ENCODE measurements around the gene KRTCAP2. TPM values are rescaled to one million over a fixed set of nuclear protein-coding genes. Genes with fewer than 3 reads are reported as not detected.

The KRTCAP2 gene
- total RNA-seq, result 68.0 and 136 TPM in 2 replicates

DNA sequence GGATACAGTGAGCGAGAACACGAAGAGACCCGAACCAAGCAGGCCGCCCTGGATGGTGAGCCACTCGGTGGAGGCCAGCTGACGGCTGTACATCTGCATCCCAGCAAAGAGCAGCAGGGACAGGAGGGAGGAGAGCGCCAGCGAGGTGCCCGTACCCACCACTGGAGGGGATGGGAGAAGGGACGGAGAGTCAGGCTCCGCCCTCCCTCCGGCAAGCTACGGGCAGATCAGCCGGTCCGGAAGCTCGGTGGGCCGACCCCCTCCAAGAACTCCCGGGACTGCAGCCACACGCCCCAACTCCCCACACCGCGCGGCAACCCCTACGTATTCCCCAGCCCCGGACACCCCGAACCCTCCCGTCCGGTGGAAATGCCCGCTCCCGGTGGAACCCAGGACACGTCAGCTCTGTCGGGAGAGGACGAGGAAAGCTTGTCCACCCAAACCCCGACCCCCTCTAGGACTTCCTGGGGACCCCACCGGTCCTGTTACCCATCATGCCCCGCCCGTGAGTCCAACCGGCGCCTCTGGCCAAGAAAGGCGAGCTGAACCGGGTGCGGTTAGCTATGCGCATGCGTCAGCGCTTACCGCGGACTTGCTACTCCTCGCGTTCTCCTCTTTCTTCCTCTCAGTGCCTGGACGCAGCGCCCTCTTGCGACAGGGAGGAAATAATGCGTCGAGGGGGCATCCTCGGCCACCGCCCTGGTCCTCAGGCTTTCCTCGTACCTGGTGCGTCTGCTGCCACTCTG lies at the start of gene KRTCAP2:
Gene KRTCAP2 (minus strand): TSS at position 573 of the 746 bp plus-strand sequence. CDS start 80 bp downstream, at position 493.

DNA sequence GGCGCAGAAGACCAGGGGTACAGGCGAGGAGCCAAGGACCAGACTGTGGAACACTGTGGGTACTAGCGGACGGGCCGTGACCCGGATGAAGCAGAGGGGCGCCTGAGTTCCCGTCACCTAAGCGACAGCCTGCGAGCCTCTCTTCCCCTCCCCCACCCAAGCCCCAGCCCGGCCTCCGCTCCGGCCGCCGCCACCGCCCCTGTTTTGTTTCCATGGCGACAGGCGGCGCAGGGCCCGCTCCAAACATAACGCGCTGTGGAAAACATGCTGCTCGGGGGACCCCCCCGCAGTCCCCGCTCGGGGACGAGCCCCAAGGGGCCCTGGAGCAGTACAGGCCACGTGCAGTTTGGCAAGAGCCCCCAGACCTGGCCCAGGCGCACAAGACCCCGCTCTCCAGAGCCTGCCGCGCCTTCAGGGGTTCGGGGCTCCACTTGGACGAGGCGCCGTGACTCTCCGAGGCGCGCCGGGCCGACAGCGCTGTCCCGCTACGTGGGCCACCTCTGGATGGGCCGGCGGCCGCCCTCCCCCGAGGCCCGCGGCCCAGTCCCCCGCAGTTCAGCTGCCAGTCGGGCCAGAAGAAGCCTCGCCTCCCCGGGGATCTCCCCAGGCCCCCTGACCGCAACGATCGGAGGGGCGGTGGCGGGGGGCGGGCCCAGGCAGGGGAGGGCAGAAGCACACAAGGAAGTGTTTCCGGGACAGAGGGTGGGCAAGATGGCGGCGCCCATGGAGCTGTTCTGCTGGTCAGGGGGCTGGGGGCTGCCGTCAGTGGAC lies 35.6 kb upstream of the KRTCAP2 start, which contains the start of gene MTX1:
Gene MTX1 (plus strand): TSS at position 155 of the 771 bp plus-strand sequence. CDS start 110 bp downstream, at position 265.

DNA sequence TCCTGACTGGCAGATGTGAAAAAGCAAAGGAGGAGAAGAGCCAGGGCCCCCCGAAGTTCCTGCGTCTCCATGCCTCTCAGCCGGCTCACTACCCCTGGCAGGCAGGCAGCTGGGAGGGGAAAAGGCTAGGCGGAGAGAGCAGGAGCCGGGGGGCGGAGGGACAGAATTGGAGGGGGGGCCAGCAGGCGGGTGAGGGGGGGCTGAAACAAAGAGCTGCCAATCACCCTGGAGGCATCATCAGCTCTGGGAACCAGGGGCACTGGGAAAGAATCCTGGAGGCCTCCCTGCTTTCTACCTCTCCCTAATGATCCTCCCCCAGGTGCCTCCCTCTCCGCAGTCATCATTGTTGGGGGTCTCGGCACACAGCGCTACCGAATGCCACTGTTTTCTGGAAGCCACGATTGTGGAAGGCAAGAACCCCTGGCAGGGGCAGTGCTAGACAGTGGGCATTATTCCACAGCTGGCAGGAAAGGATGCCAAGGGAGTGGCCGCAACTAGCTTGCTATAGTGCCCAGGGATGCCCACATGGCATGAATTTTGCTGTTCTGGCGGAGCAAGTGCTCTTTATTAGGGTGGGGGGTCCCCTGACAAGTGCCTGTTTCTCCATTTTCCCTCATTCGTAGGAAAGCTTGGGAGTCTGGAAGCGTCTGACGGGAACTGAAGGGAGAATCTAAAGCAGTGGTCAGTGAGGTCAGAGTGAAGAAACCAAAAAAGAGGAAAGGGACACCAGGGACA lies 34.9 kb upstream of the KRTCAP2 start, which contains the start of gene THBS3:
Gene THBS3 (minus strand): TSS at position 92 of the 735 bp plus-strand sequence. CDS start 21 bp downstream, at position 71.

DNA sequence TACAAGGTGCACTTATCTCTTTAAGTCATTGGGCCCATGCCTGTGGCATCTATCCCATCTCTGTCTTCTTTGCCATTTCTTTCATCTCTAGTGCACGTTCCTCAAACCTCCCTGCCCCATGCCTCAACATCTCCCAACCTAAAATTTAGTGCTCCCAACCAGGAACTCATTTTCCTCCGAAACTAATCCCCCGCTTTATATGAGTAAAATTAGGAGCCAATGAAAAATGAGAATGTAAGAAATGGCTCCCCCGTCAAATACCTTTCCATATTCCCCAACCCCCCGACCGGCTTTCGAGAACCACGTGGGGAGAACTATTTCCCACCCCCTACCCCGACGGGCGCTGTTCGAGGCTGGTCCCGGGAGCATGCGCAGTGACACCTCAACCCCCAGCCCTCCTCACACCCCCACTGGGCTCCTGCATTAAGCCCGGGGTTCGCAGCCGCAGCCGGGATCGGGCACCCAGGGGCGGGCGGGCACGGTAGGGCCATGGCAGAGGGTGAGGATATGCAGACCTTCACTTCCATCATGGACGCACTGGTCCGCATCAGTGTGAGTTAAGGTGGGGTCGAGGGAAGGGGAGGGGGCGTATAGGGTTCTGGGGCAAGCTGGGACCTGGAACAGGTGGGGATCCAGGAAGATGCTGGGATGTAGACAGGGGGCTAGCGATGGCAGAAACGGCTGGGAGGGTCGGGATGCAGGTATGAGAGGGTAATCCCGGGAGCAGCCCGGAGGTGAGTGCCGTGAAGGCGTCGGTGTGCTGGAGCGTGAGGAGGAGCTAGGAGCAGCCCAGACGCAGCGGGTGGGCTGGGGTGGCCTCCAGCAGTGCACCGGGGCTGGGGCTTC lies 597 bp upstream of the KRTCAP2 start, which contains the start of gene TRIM46:
Gene TRIM46 (plus strand): TSS at position 372 of the 846 bp plus-strand sequence. CDS start 118 bp downstream, at position 490.

DNA sequence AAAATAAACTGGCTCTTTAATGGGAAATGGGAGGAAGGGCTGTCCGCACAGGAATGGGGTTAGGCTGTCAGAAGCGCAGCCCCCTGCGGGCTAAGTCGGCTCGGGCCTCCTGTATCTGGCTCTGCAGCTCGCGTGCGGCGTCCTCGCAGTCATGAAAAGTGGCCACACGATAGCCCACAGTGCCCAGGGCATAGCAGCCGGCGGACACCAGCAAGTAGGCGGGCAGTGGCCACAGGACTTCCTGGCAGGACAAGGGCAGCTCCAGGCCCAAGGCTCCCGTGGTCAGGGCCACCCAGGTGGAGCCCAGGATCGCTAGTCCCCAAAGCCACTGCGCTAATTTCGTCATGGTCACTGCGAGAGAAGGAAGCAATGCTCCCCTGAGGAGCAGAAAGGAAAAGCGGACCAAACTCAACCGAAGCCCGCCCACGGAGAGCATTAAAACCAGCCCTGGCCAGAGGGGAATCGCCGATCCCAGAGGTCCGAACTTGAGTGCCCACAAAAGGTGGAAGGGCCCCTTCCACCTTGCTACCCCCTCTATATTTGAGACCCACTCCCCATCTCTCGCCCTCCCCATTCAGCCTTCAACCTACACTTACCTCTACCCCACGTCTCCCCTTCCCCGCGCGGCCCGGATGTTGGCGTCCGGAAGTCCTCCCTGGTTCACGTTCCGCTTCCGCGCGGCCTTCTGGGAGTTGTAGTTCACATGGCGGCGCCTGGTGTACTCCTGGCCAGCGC lies 33.0 kb downstream of the KRTCAP2 start, which contains the start of gene DPM3:
Gene DPM3 (minus strand): TSS at position 637 of the 735 bp plus-strand sequence. CDS start 291 bp downstream, at position 346.

DNA sequence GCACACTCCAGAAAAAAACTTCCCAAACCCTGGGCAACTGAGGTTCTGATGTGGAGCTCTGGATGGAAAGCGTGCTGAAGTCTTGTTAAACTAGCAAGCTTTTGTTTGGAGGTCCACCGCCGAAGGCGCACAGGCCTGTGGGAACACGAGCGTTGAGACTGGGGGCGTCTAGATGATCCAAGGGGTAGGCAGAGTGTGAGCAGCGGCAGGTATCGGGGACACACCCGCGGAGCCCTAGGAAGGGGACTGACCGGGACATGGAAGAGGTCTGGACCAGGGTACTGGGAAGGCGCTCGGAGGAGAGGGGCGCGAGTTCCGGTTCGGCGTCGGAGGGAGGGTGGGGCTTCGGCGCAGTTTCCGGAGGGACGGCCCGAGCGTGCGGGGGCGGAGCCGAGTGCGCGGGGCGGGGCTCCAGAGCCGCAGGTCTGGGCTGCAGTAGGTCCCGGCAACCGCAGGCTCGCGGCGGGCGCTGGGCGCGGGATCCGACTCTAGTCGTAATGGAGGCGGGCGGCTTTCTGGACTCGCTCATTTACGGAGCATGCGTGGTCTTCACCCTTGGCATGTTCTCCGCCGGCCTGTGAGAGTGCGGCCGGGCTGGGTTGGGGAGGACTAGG lies 37.6 kb downstream of the KRTCAP2 start, which contains the start of gene SLC50A1:
Gene SLC50A1 (plus strand): TSS at position 438 of the 614 bp plus-strand sequence. CDS start 60 bp downstream, at position 498.

DNA sequence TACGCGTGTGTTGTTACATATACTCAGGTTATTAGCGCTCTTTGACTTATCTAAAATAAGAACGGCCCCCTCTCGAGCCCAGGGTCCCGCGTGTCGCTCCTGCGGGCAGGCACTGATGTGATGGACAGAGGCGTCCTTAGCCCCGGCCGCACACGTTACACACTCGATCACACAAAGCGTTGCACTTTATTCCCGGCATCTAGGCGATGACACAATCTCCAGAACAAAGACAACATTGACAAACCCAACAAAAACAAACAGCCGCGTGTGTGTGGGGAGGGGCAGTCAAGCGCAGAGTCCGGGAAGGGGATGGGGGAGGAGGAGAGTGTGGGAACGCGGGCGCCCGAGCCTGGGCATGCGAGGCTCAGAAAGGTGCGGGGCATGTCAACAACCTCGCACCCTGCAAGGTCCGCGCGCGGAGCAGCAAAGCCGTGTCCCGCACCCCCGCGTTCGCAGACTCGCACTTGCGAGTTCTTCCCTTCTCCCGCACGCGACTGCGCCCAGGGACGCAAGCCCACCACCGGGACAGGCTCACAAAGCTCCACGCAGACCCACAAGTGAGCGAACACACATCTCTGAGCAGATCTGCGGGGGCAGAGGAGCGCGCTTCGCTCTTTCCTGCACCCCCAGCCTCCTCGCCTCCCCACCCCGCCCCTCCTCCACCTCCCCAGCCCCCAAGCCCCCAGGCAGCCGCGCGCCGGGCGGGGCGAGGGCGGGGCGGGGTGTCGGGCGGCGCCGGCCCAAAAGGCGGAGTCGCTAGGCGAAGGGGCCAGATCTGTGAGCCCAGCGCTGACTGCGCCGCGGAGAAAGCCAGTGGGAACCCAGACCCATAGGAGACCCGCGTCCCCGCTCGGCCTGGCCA lies 45.8 kb downstream of the KRTCAP2 start, which contains the start of gene EFNA1:
Gene EFNA1 (plus strand): TSS at position 772 of the 862 bp plus-strand sequence. CDS start 102 bp downstream, outside the sequence.

Other genes with a start within 250 kb of the KRTCAP2 start
- 4.2 and 4.4 TPM in 2 replicates for gene PMVK, start 236.6 kb downstream of the KRTCAP2 start, total RNA-seq
- 87.2 and 138 TPM in 2 replicates for gene PBXIP1, start 217.2 kb downstream of the KRTCAP2 start, total RNA-seq
- gene PYGO2, start 211.5 kb downstream of the KRTCAP2 start, total RNA-seq, result 5.9 and 9.4 TPM in 2 replicates
- 249 and 465 TPM in 2 replicates for gene SHC1, start 202.6 kb downstream of the KRTCAP2 start, total RNA-seq
- gene CKS1B, start 198.6 kb downstream of the KRTCAP2 start, total RNA-seq, result 30.3 and 48.5 TPM in 2 replicates
- gene FLAD1, start 190.0 kb downstream of the KRTCAP2 start, total RNA-seq, result 15.1 and 18.9 TPM in 2 replicates
- not detected in 2 replicates for gene LENEP, start 179.7 kb downstream of the KRTCAP2 start, total RNA-seq
- gene ZBTB7B, start 170.5 kb downstream of the KRTCAP2 start, total RNA-seq, result 16.0 and 19.7 TPM in 2 replicates
- not detected in 2 replicates for gene DCST2, start 139.5 kb downstream of the KRTCAP2 start, total RNA-seq
- gene DCST1, start 139.5 kb downstream of the KRTCAP2 start, total RNA-seq, result not detected in 2 replicates
- 61.5 and 108 TPM in 2 replicates for gene ADAM15, start 122.0 kb downstream of the KRTCAP2 start, total RNA-seq
- 4.8 and 5.9 TPM in 2 replicates for gene EFNA4, start 109.6 kb downstream of the KRTCAP2 start, total RNA-seq
- 1.8 and 2.7 TPM in 2 replicates for gene EFNA3, start 94.5 kb downstream of the KRTCAP2 start, total RNA-seq
- 0.37 TPM in 1 of 2 replicates, not detected in the other for gene EFNA1, start 45.4 kb downstream of the KRTCAP2 start, total RNA-seq
- 18.9 and 30.6 TPM in 2 replicates for gene SLC50A1, start 37.5 kb downstream of the KRTCAP2 start, total RNA-seq
- gene DPM3, start 32.8 kb downstream of the KRTCAP2 start, total RNA-seq, result 11.4 and 61.5 TPM in 2 replicates
- 5.6 and 10.7 TPM in 2 replicates for gene TRIM46, start 545 bp upstream of the KRTCAP2 start, total RNA-seq
- gene THBS3, start 34.6 kb upstream of the KRTCAP2 start, total RNA-seq, result 23.8 and 35.9 TPM in 2 replicates
- 38.0 and 43.1 TPM in 2 replicates for gene MTX1, start 35.4 kb upstream of the KRTCAP2 start, total RNA-seq
- 10.7 and 16.5 TPM in 2 replicates for gene ENTREP3, start 82.2 kb upstream of the KRTCAP2 start, total RNA-seq
- 33.3 and 43.0 TPM in 2 replicates for gene SCAMP3, start 89.1 kb upstream of the KRTCAP2 start, total RNA-seq
- 23.8 and 32.3 TPM in 2 replicates for gene CLK2, start 100.2 kb upstream of the KRTCAP2 start, total RNA-seq
- 0.69 and 1.2 TPM in 2 replicates for gene HCN3, start 104.2 kb upstream of the KRTCAP2 start, total RNA-seq
- not detected in 2 replicates for gene PKLR, start 128.1 kb upstream of the KRTCAP2 start, total RNA-seq
- gene FDPS, start 135.6 kb upstream of the KRTCAP2 start, total RNA-seq, result 195 and 251 TPM in 2 replicates
- 10.4 and 19.1 TPM in 2 replicates for gene RUSC1, start 147.6 kb upstream of the KRTCAP2 start, total RNA-seq

Data from smooth muscle cell of the umbilical artery (primary cell).